Epidermal melanocyte (primary cell): ENCODE measurements around the gene TCIRG1.
A peak's percentile ranks its signal among the peaks of the same experiment; 100 is the strongest.

ENCODE experiments used
- DNase-seq: peaks from one replicate; pipeline ENCODE4 v3.0.0; 2011; ENCODE audit warnings: low spot score; ENCODE audit not compliant: insufficient read length

The TCIRG1 gene

GRCh38 chr11:68017980-68018729, 20.7 kb upstream of the TCIRG1 start:
- DNase-seq: no peak

GRCh38 chr11:68018730-68019190, 20.1 kb upstream of the TCIRG1 start:
- DNase-seq: no peak

- no peak for DNase-seq
Observed at GRCh38 chr11:68019486-68019885, 19.3 kb upstream of the TCIRG1 start.

GRCh38 chr11:68020575-68020974, 18.2 kb upstream of the TCIRG1 start:
- no peak for DNase-seq

- no peak for DNase-seq
Observed at GRCh38 chr11:68021167-68021787, 17.5 kb upstream of the TCIRG1 start.

- no peak for DNase-seq
Observed at GRCh38 chr11:68022531-68022930, 16.3 kb upstream of the TCIRG1 start.

- no peak for DNase-seq
Observed at GRCh38 chr11:68024508-68024907, 14.3 kb upstream of the TCIRG1 start.

- no peak for DNase-seq
Observed at GRCh38 chr11:68025047-68025446, 13.8 kb upstream of the TCIRG1 start.

GRCh38 chr11:68026391-68027105, 12.3 kb upstream of the TCIRG1 start:
- DNase-seq: no peak

GRCh38 chr11:68027667-68028066, 11.2 kb upstream of the TCIRG1 start:
- no peak for DNase-seq

GRCh38 chr11:68028802-68029545, 9.9 kb upstream of the TCIRG1 start:
- no peak for DNase-seq

GRCh38 chr11:68030318-68031143, 8.3 kb upstream of the TCIRG1 start, which contains the start of gene NDUFS8:
Gene NDUFS8, plus strand, starts transcription at chr11:68030681. Its CDS starts 1,471 bp downstream, at chr11:68032152.
- DNase-seq: peak; percentile 100

- DNase-seq: no peak
Observed at GRCh38 chr11:68031144-68031464, 7.7 kb upstream of the TCIRG1 start.

GRCh38 chr11:68032003-68032402, 6.8 kb upstream of the TCIRG1 start:
- no peak for DNase-seq

- no peak for DNase-seq
Observed at GRCh38 chr11:68032997-68033707, 5.7 kb upstream of the TCIRG1 start.

GRCh38 chr11:68033708-68034045, 5.1 kb upstream of the TCIRG1 start:
- DNase-seq: no peak

GRCh38 chr11:68035266-68035876, 3.5 kb upstream of the TCIRG1 start:
- DNase-seq: no peak

- no peak for DNase-seq
Observed at GRCh38 chr11:68036141-68036716, 2.6 kb upstream of the TCIRG1 start.

GRCh38 chr11:68036717-68037239, 2.0 kb upstream of the TCIRG1 start:
- no peak for DNase-seq
